Esophagus (tissue), 2 donors: ENCODE data around the gene SMIM14. TPM values are rescaled to one million over a fixed set of nuclear protein-coding genes. Genes with fewer than 3 reads are reported as not detected.
"Not testable (repeated sequence)": the region's sequence is repeated elsewhere in the genome, so short reads cannot be mapped to it uniquely, and the experiment has no call there.

Experiments
- H3K27ac ChIP-seq, 2 donors: one replicate each; pipeline ENCODE4 v1.5.1; 2013; ENCODE audit warnings: low read depth in 2 of 2, mild to moderate bottlenecking in 2 of 2, inconsistent platforms in 1 of 2, low read length in 1 of 2, moderate library complexity in 1 of 2
- H3K27me3 ChIP-seq, 2 donors: one replicate each; pipeline ENCODE4 v1.6.1; 2013; ENCODE audit warnings: low read length in 2 of 2, control low read depth in 1 of 2, mild to moderate bottlenecking in 1 of 2; ENCODE audit not compliant: insufficient read depth in 2 of 2, control insufficient read depth in 1 of 2
- H3K36me3 ChIP-seq, 2 donors: one replicate each; pipeline ENCODE4 v1.6.1; 2013; ENCODE audit warnings: low read length in 1 of 2; ENCODE audit not compliant: control insufficient read depth in 2 of 2, insufficient read depth in 2 of 2
- H3K4me1 ChIP-seq, 2 donors: one replicate each; pipeline ENCODE4 v1.6.1; 2013; ENCODE audit warnings: low read length in 1 of 2; ENCODE audit not compliant: control insufficient read depth in 2 of 2, insufficient read depth in 2 of 2
- H3K4me3 ChIP-seq, 2 donors: one replicate each; pipeline ENCODE4 v1.5.1; 2013; ENCODE audit warnings: low read length in 2 of 2, mild to moderate bottlenecking in 2 of 2, low read depth in 1 of 2, moderate library complexity in 1 of 2
- H3K9me3 ChIP-seq, 2 donors: one replicate each; pipeline ENCODE4 v1.6.1; 2013; ENCODE audit warnings: mild to moderate bottlenecking in 2 of 2, low read depth in 1 of 2, low read length in 1 of 2, moderate library complexity in 1 of 2; ENCODE audit not compliant: control insufficient read depth in 2 of 2, insufficient read depth in 1 of 2
- WGBS, 2 donors: extraction: QIAGEN DNeasy Blood & Tissue Kit; methylation state at CpG; one replicate each; pipeline ENCODE4 v1.1.7; 2013; 5-methylcytosine and 5-hydroxymethylcytosine counted together
- polyA plus RNA-seq, 2 donors: library from polyadenylated mRNA; stranded (reverse); fragments of 200-250 nt; gene quantifications; one replicate each; pipeline ENCODE4 v1.2.3, GENCODE V29; 2013
- donor health status: healthy with polysubstance abuse.
- donor health status: Bipolar disorder and iron deficiency.

SMIM14 gene
- polyA plus RNA-seq, 2 donors = 18.9 to 25.6 TPM

GRCh38 chr4:39631700-39632079, 7.0 kb downstream of the SMIM14 start:
- Histone ChIP-seq H3K36me3 (no peaks in the 10 kb centered on the region), H3K4me1 (peaks cover 0 to 3% of the 10 kb centered on the region in 2 donors), H3K27ac (no peak overlapping the region), H3K27me3 (no peaks in the 10 kb centered on the region), H3K4me3 (no peak overlapping the region), H3K9me3 (no peaks in the 10 kb centered on the region)
- WGBS, 2 donors = 86 to 87% methylated on average over 1 of the region's 1 CpG

- no peaks in the 10 kb centered on the region for H3K27me3 ChIP-seq
- no peaks in the 10 kb centered on the region for H3K36me3 ChIP-seq
- no peaks in the 10 kb centered on the region for H3K9me3 ChIP-seq
- 91 to 97% methylated on average over 2 of the region's 2 CpGs for WGBS, 2 donors
- H3K27ac ChIP-seq = no peak overlapping the region
- no peak overlapping the region for H3K4me3 ChIP-seq
- no peaks in the 10 kb centered on the region for H3K4me1 ChIP-seq
Observed at GRCh38 chr4:39627413-39627812, 11.3 kb downstream of the SMIM14 start.

GRCh38 chr4:39626913-39627312, 11.8 kb downstream of the SMIM14 start:
- H3K4me1 ChIP-seq = no peaks in the 10 kb centered on the region
- 81 to 85% methylated on average over 1 of the region's 1 CpG for WGBS, 2 donors
- H3K36me3 ChIP-seq = no peaks in the 10 kb centered on the region
- H3K9me3 ChIP-seq = no peaks in the 10 kb centered on the region
- H3K4me3 ChIP-seq = no peak overlapping the region
- no peaks in the 10 kb centered on the region for H3K27me3 ChIP-seq
- no peak overlapping the region for H3K27ac ChIP-seq

- Histone ChIP-seq H3K36me3 (no peaks in the 10 kb centered on the region), H3K4me3 (no peak overlapping the region), H3K9me3 (no peaks in the 10 kb centered on the region), H3K27me3 (no peaks in the 10 kb centered on the region), H3K4me1 (no peaks in the 10 kb centered on the region), H3K27ac (no peak overlapping the region)
- 82 to 83% methylated on average over 2 of the region's 2 CpGs for WGBS, 2 donors
Observed at GRCh38 chr4:39626261-39626660, 12.4 kb downstream of the SMIM14 start.

GRCh38 chr4:39621582-39621981, 17.1 kb downstream of the SMIM14 start:
- Histone ChIP-seq H3K27me3 (no peaks in the 10 kb centered on the region), H3K9me3 (no peaks in the 10 kb centered on the region), H3K27ac (no peak overlapping the region), H3K4me3 (no peak overlapping the region), H3K4me1 (no peaks in the 10 kb centered on the region), H3K36me3 (no peaks in the 10 kb centered on the region)
- 64 to 69% methylated on average over 9 of the region's 9 CpGs for WGBS, 2 donors

GRCh38 chr4:39620551-39621313, 17.9 kb downstream of the SMIM14 start:
- no peaks in the 10 kb centered on the region for H3K4me1 ChIP-seq
- WGBS, 2 donors = 74 to 77% methylated on average over 4 of the region's 4 CpGs
- no peaks in the 10 kb centered on the region for H3K36me3 ChIP-seq
- no peak overlapping the region for H3K4me3 ChIP-seq
- no peak overlapping the region for H3K27ac ChIP-seq
- no peaks in the 10 kb centered on the region for H3K9me3 ChIP-seq
- no peaks in the 10 kb centered on the region for H3K27me3 ChIP-seq

GRCh38 chr4:39617534-39617933, 21.1 kb downstream of the SMIM14 start:
- Histone ChIP-seq H3K9me3 (no peaks in the 10 kb centered on the region), H3K4me1 (no peaks in the 10 kb centered on the region), H3K27ac (no peak overlapping the region), H3K4me3 (no peak overlapping the region), H3K27me3 (no peaks in the 10 kb centered on the region), H3K36me3 (no peaks in the 10 kb centered on the region)
- WGBS, 2 donors = 94 to 97% methylated on average over 2 of the region's 2 CpGs

- 87 to 89% methylated on average over 1 of the region's 1 CpG for WGBS, 2 donors
- no peak overlapping the region for H3K4me3 ChIP-seq
- H3K9me3 ChIP-seq = no peaks in the 10 kb centered on the region
- no peak overlapping the region for H3K27ac ChIP-seq
- no peaks in the 10 kb centered on the region for H3K27me3 ChIP-seq
- peaks cover 0 to 4% of the 10 kb centered on the region in 2 donors for H3K36me3 ChIP-seq
- no peaks in the 10 kb centered on the region for H3K4me1 ChIP-seq
Observed at GRCh38 chr4:39616651-39617050, 22.0 kb downstream of the SMIM14 start.

- H3K27ac ChIP-seq, H3K4me1 ChIP-seq: not testable (repeated sequence)
- WGBS, 2 donors = 97% methylated on average over 6 of the region's 6 CpGs
Observed at GRCh38 chr4:39616112-39616511, 22.6 kb downstream of the SMIM14 start.

GRCh38 chr4:39614487-39615162, 24.0 kb downstream of the SMIM14 start:
- no peaks in the 10 kb centered on the region for H3K27me3 ChIP-seq
- no peak overlapping the region for H3K27ac ChIP-seq
- H3K36me3 ChIP-seq = peaks cover 0 to 4% of the 10 kb centered on the region in 2 donors
- 82 to 85% methylated on average over 3 of the region's 3 CpGs for WGBS, 2 donors
- H3K9me3 ChIP-seq = no peaks in the 10 kb centered on the region
- no peak overlapping the region for H3K4me3 ChIP-seq
- H3K4me1 ChIP-seq = no peaks in the 10 kb centered on the region

More at GRCh38 chr4:39616112-39616511, 22.6 kb downstream of the SMIM14 start:
- H3K36me3 ChIP-seq, H3K9me3 ChIP-seq, H3K4me3 ChIP-seq, H3K27me3 ChIP-seq: not testable (repeated sequence)
